GM12878 (cell line): ENCODE measurements around the gene PMPCA. TPM values are rescaled to one million over a fixed set of nuclear protein-coding genes. Genes with fewer than 3 reads are reported as not detected.

Source experiments
- BCLAF1 ChIP-seq: fragments of 450-650 bp; IDR thresholded peaks from 2 replicates; pipeline ENCODE4 v1.6.1; 2017; ENCODE audit warnings: antibody characterized with exemption, mild to moderate bottlenecking, moderate library complexity
- CREM ChIP-seq: IDR thresholded peaks from 2 replicates; pipeline ENCODE4 v1.6.1; 2014; ENCODE audit warnings: antibody characterized with exemption, low read depth
- EGR1 ChIP-seq, 2 experiments: IDR thresholded peaks; 1 replicate in 1 of 2; 2 replicates in 1 of 2; pipeline ENCODE4 v1.6.1; 2011 to 2012; ENCODE audit warnings: low read depth in 2 of 2, low read length in 2 of 2, borderline replicate concordance in 1 of 2, mild to moderate bottlenecking in 1 of 2, moderate library complexity in 1 of 2
- POLR2AphosphoS2 ChIP-seq: IDR thresholded peaks from 2 replicates; pipeline ENCODE4 v1.6.1; 2011; ENCODE audit warnings: low read depth, mild to moderate bottlenecking, low read length, improper control_type of control experiment, moderate library complexity
- RBBP5 ChIP-seq: fragments of 200-600 bp; sonication (generic); conservative IDR thresholded peaks from 2 replicates; pipeline ENCODE4 v1.6.1; 2016
- SIN3A ChIP-seq: IDR thresholded peaks from 2 replicates; pipeline ENCODE4 v1.6.1; 2012; ENCODE audit warnings: low read depth, low read length, improper control_type of control experiment
- SKIL ChIP-seq: fragments of 450-650 bp; IDR thresholded peaks from 2 replicates; pipeline ENCODE4 v1.6.1; 2017; ENCODE audit warnings: mild to moderate bottlenecking, low read depth, inconsistent platforms; ENCODE audit not compliant: poor library complexity, severe bottlenecking
- SPI1 ChIP-seq: IDR thresholded peaks from 2 replicates; pipeline ENCODE4 v1.6.1; 2011; ENCODE audit warnings: low read depth, mild to moderate bottlenecking, low read length, moderate library complexity, borderline replicate concordance; ENCODE audit not compliant: insufficient read depth
- polyA plus RNA-seq, 11 experiments: library from polyadenylated mRNA; depleted of rRNA in 4 of 11; unstranded in 6 of 11; stranded (reverse) in 5 of 11; fragments of >200 nt; fragmentation: Nextera tagmentation in 4 of 11; fragmentation: Illumina TruSeq in 1 of 11; extraction: Ambion mirVana in 4 of 11; extraction: Trizol in 1 of 11; gene quantifications; 1 replicate in 1 of 11; 2 replicates in 10 of 11; pipeline versions ENCODE4 v1.2.1 to v1.2.3, GENCODE V29; 2011 to 2016; ENCODE audit warnings: inconsistent platforms in 2 of 11, missing spikeins in 2 of 11, low read depth in 1 of 11
- total RNA-seq, 4 experiments: library from RNA; depleted of rRNA in 3 of 4; stranded (reverse); fragments of >200 nt in 3 of 4; fragmentation: Illumina TruSeq in 1 of 4; extraction: Trizol in 1 of 4; gene quantifications; 2 replicates each; pipeline versions ENCODE4 v1.2.1 to v1.2.3, GENCODE V29; 2013 to 2021

The PMPCA gene
- total and polyA plus RNA-seq, 10 of the 15 experiments (the other 5 are each of a cell fraction or from before 2014, with no cell fraction given) = 8.1 to 137 (median 75.7) TPM

- TF ChIP-seq BCLAF1 (0 out of 2 replicates have a peak, but pooled peaks have one; percentile 9), EGR1 (IDR thresholded peaks at IDR 0.05; ENCODE audit: borderline replicate concordance in 1 of 2, low read depth in 2 of 2, low read length in 2 of 2) (no peak), SPI1 (0 out of 2 replicates have a peak, but pooled peaks have one; percentile 4), POLR2AphosphoS2 (no peak), RBBP5 (no peak), SKIL (no peak), SIN3A (no peak), CREM (no peak)
Observed at GRCh38 chr9:136399176-136400037, 11.1 kb upstream of the PMPCA start (continued).
